D721Med (cell line): ENCODE measurements around the gene COBL.

Experiments
- DNase-seq: peaks from one replicate; pipeline ENCODE4 v3.0.0; 2011; ENCODE audit warnings: low spot score; ENCODE audit not compliant: insufficient read length
- FAIRE-seq: peaks from 2 replicates; lab custom pipeline; 2011; peaks lifted over from hg19 to GRCh38; lab: Jason Lieb, UNC
- TF ChIP-seq, protein P1 (sequence below): IDR thresholded peaks from 2 replicates; pipeline ENCODE4 v1.5.1; 2012; ENCODE audit warnings: mild to moderate bottlenecking, control low read depth; ENCODE audit not compliant: insufficient read depth; ENCODE audit errors: missing control alignments

The COBL gene

GRCh38 chr7:51084121-51084520, 232.5 kb downstream of the COBL start:
- no peak for DNase-seq

DNA sequence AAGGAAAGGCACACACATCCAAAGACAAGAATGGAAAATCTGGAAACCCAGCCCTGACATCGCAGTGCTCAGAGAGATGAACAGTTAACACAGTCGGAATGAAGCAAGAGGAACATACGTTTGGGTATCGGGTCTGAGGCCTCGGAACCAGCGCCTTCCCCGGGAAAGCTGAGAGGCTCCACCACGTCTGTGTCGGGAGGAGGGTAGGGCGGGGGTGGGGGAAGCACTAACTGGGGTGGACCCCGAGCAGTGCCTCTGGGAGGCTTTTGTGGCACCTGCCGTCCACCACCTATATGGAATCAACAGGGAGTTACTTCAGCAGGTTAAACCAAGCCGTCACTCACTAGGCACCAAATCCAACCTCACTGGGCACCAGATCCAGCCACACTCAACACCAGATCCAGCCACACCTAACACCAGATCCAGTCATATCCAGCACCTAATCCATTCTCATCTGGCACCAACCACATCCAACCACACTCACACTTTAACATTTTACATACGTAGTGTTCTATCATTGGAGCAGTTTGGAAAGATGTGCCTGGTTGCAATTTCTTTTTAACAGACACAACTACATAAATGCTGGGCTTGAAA, 233.6 kb downstream of the COBL start:
- FAIRE-seq: no peak
- no peak for DNase-seq
- TF ChIP-seq, protein P1, sequence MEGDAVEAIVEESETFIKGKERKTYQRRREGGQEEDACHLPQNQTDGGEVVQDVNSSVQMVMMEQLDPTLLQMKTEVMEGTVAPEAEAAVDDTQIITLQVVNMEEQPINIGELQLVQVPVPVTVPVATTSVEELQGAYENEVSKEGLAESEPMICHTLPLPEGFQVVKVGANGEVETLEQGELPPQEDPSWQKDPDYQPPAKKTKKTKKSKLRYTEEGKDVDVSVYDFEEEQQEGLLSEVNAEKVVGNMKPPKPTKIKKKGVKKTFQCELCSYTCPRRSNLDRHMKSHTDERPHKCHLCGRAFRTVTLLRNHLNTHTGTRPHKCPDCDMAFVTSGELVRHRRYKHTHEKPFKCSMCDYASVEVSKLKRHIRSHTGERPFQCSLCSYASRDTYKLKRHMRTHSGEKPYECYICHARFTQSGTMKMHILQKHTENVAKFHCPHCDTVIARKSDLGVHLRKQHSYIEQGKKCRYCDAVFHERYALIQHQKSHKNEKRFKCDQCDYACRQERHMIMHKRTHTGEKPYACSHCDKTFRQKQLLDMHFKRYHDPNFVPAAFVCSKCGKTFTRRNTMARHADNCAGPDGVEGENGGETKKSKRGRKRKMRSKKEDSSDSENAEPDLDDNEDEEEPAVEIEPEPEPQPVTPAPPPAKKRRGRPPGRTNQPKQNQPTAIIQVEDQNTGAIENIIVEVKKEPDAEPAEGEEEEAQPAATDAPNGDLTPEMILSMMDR: no peak

More at GRCh38 chr7:51084121-51084520, 232.5 kb downstream of the COBL start:
- TF ChIP-seq, protein P1: no peak
- FAIRE-seq: no peak

DNA sequence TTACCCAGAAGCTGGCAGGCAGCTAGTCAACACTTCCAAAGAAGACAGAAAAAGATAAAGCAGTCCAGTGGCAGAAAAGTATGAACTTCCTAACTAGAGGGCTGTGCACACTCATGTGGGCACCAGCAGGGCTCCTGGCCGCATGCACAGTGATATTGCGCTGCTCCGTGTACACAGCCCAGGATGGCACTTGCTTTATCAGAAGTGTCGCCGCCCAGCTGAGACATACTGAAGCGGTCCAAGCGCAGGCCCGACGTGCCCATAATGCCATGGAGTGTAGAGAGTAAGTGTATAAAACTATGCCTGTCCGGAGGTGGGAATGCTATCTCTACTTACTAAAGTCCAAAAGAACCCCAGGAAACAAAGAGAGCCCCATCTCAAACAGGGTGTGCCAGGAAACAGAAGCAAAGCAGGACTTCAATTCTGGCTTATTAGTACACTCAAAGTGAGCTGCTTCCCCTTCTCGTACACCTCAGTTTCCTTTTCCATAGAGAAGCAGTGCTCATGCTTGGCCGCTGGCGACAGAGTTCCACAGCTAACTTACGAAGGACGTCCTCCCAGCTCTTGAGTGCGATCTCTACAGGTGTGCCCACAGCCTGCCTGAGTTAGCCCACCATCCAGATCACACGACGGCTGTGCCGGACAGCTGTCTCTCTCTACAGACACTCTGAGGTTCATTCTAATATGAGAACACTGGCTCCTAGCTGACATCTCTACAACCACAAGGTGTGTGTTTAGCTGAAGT, 234.3 kb downstream of the COBL start:
- FAIRE-seq (no peak), DNase-seq (no peak)
- TF ChIP-seq, protein P1: no peak

- TF ChIP-seq, protein P1: no peak
- FAIRE-seq: no peak
- no peak for DNase-seq
Measured at GRCh38 chr7:51081270-51081890, 235.2 kb downstream of the COBL start.

- DNase-seq: no peak
- FAIRE-seq: no peak
- TF ChIP-seq, protein P1: no peak
Measured at GRCh38 chr7:51080622-51081269, 235.9 kb downstream of the COBL start.

DNA sequence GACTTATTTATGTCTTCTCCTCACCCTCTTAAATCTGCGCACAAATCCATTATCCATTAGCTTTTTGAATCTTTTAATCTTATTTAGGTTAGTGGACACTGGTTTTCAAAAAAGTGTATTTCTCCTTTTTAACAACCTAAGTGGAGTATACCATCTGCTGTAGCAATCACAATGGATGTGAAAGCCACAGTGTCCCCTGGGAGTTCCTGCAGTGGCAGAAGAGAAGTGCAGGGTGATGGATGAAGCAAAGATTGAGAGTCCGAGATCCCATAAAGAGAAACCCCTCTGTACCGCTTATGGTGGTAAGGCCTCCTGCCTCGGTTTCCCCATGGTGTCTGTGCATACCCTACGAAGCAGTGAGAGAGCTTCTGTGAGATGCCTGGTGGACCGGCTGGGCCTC, 236.4 kb downstream of the COBL start:
- no peak for DNase-seq
- FAIRE-seq: no peak
- TF ChIP-seq, protein P1: no peak
